Body of pancreas (tissue), 4 donors: ENCODE measurements around the gene DPPA4.

Experiments used
- POLR2A ChIP-seq, 3 donors: fragments of 450-650 bp; IDR thresholded peaks; one replicate each; pipeline ENCODE4 v1.6.1; 2016; ENCODE audit warnings: antibody characterized with exemption in 3 of 3, mild to moderate bottlenecking in 2 of 3
- TF ChIP-seq, protein P1 (sequence below), 7 experiments: fragments of 450-650 bp in 4 of 7; fragments of 200-600 bp in 3 of 7; sonication (generic) in 3 of 7; IDR thresholded peaks; one replicate each; pipeline ENCODE4 v1.5.1; 2016 to 2019; ENCODE audit warnings: antibody characterized with exemption in 7 of 7

DNA sequence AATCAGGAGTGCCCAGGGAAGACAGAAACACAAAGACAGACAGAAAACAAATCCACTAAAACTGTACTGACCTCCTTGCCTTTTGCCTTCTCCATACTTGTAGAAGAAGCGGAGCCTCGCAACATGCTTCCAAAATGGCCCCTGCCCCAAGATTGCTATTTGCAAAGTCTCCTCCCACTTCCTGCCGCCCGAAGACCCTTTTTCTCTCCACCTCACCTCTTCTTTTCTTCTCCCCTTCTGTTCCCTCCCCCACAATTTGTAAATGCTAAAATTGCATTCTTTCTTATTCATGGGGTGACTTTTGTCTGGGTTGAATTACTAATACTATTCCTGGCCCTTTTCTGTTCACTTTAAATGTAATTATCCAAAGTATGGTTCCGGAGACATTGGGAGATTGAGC, at the start of gene DPPA4:
- TF ChIP-seq, protein P1, sequence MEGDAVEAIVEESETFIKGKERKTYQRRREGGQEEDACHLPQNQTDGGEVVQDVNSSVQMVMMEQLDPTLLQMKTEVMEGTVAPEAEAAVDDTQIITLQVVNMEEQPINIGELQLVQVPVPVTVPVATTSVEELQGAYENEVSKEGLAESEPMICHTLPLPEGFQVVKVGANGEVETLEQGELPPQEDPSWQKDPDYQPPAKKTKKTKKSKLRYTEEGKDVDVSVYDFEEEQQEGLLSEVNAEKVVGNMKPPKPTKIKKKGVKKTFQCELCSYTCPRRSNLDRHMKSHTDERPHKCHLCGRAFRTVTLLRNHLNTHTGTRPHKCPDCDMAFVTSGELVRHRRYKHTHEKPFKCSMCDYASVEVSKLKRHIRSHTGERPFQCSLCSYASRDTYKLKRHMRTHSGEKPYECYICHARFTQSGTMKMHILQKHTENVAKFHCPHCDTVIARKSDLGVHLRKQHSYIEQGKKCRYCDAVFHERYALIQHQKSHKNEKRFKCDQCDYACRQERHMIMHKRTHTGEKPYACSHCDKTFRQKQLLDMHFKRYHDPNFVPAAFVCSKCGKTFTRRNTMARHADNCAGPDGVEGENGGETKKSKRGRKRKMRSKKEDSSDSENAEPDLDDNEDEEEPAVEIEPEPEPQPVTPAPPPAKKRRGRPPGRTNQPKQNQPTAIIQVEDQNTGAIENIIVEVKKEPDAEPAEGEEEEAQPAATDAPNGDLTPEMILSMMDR (IDR thresholded peaks at IDR 0.05): no peak
- no peak for TF ChIP-seq POLR2A (IDR thresholded peaks at IDR 0.05)
